Hindlimb muscle (tissue), 1 donor: ENCODE data around the gene RPS6KC1. TPM values are rescaled to one million over a fixed set of nuclear protein-coding genes. Genes with fewer than 3 reads are reported as not detected.
A peak's percentile ranks its signal among the peaks of the same experiment; 100 is the strongest.
"Not testable (repeated sequence)": the region's sequence is repeated elsewhere in the genome, so short reads cannot be mapped to it uniquely, and the experiment has no call there.

Source experiments
- DNase-seq: peaks from one replicate; pipeline ENCODE4 v3.0.0-alpha.2; 2013
- polyA plus RNA-seq: library from polyadenylated mRNA; unstranded; fragments of 120-200 nt; gene quantifications from one replicate; pipeline ENCODE4 v1.2.1, GENCODE V29; 2013; ENCODE audit not compliant: insufficient read length

The RPS6KC1 gene
- polyA plus RNA-seq, 1 donor: 17.6 TPM

DNA sequence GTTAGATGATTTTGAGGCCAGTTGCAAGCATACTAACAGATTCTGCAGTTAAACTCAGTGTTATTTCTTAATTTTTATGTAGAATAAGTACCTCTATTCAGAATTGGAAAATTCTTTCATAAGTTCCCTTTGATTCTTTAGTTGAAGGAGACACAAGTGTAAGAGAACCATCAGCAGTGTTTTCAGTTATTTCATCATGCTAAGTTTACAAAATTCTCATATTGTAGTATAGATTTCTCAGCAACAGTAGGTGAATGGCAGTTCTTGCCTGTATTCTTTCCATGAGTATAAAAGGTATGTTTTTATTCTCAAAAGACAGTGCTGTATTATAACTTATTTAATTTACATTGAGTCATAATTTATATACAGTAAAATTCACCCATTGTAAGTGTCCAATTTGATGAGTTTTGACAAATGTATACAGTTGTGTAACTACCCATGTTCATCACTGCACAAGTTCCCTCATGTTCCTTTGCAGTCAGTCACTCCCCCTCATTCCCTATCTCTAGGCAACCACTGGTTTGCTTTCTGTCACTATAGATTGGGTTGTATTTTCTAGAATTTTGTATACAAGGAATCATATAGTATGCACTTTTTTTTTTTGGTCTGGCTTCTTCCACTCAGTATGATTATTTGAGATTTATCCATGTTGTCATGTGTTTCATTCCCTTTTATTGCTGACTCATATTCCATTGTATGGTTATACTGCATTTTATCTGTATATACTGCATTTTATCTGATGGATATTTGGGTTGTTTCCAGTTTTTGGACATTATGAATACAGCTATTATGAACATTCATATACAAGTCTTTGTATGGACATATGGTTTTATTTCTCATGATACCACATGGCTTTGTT, 3.9 kb downstream of the RPS6KC1 start:
- DNase-seq: no peak

DNA sequence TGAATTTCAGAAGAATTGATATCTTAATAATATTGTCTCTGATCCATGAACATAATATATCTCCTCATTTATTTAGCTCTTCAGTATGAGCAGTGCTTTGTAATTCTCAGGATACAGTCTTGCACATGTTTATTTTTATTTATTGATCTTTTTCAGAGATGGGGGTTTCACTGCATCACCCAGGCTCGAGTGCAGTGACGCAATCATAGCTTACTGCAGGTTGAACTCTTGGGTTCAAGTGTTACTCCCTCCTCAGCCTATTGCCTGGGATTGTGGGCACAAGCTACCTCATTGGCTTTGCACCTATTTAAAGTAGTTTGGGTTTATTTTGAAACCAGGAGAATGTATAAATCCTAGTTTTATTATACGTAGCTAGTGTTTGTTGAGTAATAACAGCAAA, 4.7 kb downstream of the RPS6KC1 start:
- no peak for DNase-seq

DNA sequence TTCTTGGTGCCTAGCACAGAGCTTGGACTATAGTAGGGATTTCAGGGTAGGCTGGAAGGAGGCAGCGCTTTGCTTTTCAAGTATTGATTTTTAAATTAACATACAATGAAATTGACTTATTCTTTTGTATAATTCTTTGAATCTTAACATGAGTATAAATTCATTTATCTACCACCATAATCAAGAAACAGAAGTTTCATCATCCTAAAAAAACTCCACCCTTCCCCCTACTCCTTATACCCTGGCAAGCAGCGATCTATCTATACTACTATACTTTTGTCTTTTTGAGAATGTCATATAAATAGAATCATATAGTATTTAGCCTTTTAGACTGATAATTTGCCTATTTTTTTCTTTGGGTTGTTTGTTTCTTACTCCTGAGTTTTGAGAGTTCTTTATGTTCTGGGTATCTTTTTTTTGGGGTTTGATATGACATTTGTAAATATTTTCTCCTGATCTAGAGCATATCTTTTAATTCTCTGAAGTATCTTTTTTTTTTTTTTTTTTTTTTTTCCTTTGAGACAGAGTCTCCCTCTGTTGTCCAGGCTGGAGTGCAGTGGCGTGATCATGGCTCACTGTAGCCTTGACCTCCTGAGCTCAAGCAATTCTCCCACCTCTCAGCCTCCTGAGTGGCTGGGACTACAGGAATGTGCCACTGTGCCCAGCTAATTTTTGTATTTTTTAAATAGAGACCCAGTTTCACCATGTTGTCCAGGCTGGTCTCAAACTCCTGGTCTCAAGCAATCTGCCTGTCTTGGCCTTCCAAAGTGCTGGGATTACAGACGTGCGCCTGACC, 6.4 kb downstream of the RPS6KC1 start:
- no peak for DNase-seq

- DNase-seq: no peak
These were observed 9.8 kb downstream of the RPS6KC1 start for GRCh38 chr1:213060836-213061235.

DNA sequence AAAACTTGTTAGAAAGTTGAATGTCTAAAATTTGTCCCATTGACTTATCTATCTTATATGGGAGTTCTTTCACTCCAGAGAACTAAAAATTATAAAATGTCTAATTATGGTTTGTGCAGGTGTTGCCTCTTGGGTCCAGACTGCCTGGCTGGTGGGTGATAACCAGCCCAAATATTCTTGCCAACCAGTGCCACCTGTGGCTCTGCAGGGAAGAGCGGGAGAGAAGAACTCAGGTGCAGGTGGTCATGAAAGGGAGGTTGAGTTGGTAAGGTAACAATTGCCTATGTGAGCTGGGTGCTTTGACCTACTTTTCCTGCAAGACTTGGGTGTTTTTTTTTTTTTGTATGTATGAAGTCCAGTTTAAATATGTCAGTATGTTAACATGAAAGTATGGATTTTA, 10.2 kb downstream of the RPS6KC1 start:
- no peak for DNase-seq

GRCh38 chr1:213065800-213066199, 14.8 kb downstream of the RPS6KC1 start:
- no peak for DNase-seq

DNA sequence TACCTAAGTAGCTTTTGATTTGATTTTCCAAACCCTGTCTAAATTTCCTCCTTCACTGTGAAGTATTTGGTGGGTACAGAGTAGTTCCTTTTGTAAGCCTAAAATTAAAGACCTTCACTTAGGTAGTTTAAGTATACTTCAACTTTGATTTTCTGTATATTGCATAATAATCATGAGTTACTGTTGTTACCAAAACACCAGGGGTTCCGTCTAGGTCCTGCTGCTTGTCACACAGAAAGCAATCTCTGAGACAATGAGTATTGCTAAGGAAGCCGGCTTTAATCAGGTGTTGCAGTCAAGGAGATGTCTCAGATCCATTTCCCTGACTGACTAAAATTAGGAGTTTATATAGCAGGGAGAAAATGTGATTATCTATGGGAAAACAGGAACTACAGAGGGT, 15.3 kb downstream of the RPS6KC1 start:
- DNase-seq: no peak

- no peak for DNase-seq
These were observed 16.3 kb downstream of the RPS6KC1 start for GRCh38 chr1:213067352-213067751.

- peak; percentile 8 for DNase-seq
These were observed 19.4 kb downstream of the RPS6KC1 start for GRCh38 chr1:213070406-213070805.

- DNase-seq: no peak
These were observed 24.7 kb downstream of the RPS6KC1 start for GRCh38 chr1:213075725-213076124.

DNA sequence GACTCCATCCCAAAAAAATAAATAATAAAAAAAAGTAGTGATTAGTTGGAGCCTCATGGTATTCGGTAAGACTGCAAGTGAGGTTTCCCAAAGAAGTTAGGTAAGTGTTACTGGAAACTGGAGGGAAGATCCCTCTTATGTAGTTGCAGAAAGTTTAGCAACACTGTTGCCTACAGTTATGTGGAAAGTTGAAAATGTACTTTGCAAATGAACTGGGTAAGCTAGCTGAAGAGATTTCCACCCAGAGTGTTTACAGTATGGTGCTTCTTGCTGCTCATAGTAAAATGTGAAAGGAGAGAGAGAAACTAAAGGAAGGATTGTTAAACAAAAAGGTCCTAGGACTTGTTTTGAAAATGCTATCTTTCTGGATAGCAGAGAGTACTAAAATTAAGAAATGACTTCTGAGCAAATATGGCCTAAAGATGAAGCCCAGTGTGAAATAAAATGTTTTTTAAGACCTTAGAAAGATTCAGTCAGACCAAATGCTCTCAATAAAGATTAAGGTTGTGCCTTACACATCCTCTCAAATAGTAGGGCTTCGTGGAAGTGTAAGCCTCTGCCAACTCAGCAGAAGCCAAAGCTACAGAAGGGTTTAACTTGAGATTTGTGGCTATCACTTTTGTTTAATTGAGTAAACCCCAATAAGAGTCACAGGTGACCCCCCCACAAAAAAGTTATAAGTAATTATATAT, 31.5 kb downstream of the RPS6KC1 start:
- DNase-seq: no peak

GRCh38 chr1:213083112-213083445, 32.0 kb downstream of the RPS6KC1 start:
- DNase-seq: no peak

- no peak for DNase-seq
These were observed 36.9 kb downstream of the RPS6KC1 start for GRCh38 chr1:213087911-213088310.

DNA sequence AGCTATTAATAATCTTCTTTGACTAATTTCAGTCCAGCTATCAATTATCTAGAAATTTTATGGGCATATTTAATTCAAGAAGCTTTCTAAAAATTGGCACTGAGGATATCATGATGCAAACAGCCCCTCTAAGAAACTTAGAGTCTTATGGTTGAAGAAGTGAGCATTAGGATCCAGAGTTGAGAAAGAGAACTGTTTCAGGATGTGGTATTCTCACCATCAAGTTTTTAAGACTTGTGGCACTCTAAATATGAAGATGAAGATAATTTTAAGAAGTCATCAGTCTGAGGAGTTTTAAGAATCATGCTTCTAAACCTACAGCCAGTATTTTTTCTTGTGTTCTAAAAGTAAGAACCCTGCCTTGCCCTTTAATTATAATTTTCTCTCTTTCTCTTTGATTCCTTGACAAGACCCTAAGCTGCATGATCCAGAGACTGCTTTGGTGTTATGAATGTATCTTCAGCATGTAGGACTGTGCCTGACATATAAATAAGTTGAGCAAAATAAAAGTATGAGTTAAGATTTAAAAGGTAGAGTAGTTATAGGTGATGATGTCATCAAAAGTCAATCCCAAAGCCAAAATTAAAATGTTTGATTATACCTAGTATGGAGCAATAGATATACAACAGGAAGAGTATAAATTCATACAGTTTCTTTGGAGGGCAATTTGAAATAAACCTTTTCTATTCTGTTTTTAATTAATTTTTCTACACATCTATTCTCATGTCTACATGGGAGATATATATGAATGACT, 39.1 kb downstream of the RPS6KC1 start:
- DNase-seq: no peak

GRCh38 chr1:213094446-213094845, 43.4 kb downstream of the RPS6KC1 start:
- DNase-seq: no peak

DNA sequence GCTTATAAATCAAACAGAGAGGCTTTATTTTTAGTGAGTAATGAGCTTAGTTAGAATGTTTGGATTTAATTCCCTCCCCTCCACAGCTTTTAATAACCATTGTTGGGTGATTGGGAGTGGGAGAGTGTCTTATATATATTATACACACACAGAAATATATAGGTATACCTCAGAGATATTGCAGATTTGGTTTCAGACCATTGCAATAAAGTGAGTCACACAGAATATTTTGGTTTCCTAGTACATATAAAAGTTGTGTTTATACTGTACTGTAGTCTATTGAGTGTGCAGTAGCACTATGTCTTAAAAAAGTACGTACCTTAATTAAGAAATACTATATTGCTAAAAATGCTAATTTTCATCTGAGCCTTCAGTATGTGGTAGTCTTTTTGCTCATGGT, 44.4 kb downstream of the RPS6KC1 start:
- no peak for DNase-seq

- DNase-seq: no peak
These were observed 48.8 kb downstream of the RPS6KC1 start for GRCh38 chr1:213099682-213100399.

DNA sequence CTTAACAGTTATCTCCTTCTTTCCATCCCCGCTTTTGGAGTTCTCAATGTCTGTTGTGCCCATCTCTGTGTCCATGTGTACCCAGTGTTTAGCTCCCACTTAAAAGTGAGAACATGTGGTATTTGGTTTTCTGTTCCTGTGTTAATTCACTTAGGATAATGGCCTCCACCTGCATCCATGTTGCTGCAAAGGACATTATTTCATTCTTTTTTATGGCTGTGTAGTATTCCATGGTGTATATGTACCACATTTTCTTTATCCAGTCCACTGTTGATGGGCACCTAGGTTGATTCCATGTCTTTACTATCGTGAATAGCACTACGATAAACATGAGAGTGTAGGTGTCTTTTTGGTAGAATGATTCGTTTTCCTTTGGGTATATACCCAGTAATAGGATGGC, 49.5 kb downstream of the RPS6KC1 start:
- DNase-seq: not testable (repeated sequence)

GRCh38 chr1:213103377-213104306, 52.6 kb downstream of the RPS6KC1 start:
- no peak for DNase-seq

DNA sequence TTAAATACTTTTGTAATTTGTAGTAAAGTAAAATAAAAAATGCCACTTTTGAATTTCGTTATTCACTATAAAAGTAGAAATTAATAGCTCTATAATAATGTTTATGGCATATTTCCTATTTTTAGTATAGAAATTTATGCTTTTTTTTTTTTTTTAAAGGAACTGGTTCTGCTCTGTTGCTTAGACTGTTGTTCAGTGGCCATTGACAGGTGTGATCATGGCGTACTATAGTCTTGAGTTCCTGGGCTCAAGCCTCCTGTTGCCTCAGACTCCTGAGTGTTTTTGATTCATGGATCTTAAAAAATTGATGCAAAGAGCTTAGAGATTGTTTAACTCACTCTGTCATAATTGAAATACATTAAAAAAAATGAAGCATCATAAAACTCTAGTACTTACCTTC, 53.6 kb downstream of the RPS6KC1 start:
- no peak for DNase-seq

- no peak for DNase-seq
These were observed 55.3 kb downstream of the RPS6KC1 start for GRCh38 chr1:213106298-213106697.
